Measurements from ENCODE around the gene C22orf15.

- no peak for TF ChIP-seq CTCF (IDR thresholded peaks at IDR 0.05)
- TF ChIP-seq POLR2A (IDR thresholded peaks at IDR 0.05): no peak
These were observed 40.4 kb downstream of the C22orf15 start for GRCh38 chr22:23803001-23803819.
